Colonic mucosa (tissue), 4 donors: Measurements from ENCODE around the gene ANKRD33B. TPM values are rescaled to one million over a fixed set of nuclear protein-coding genes. Genes with fewer than 3 reads are reported as not detected.

Experiments used
- DNase-seq: peaks from one replicate; pipeline ENCODE4 v3.0.0-alpha.2; 2020
- H3K27ac ChIP-seq: fragments of 200-600 bp; one replicate; pipeline ENCODE4 v1.8.0; 2021
- H3K27me3 ChIP-seq: fragments of 200-600 bp; one replicate; pipeline ENCODE4 v1.8.0; 2021
- H3K36me3 ChIP-seq: fragments of 200-600 bp; one replicate; pipeline ENCODE4 v1.8.0; 2021
- H3K4me1 ChIP-seq: fragments of 200-600 bp; one replicate; pipeline ENCODE4 v1.8.0; 2021; ENCODE audit warnings: mild to moderate bottlenecking
- H3K4me3 ChIP-seq: fragments of 200-600 bp; one replicate; pipeline ENCODE4 v1.8.0; 2021
- H3K9ac ChIP-seq, 2 donors: one replicate each; pipeline ENCODE4 v1.7.0; 2013; ENCODE audit warnings: control low read depth in 2 of 2, low read depth in 2 of 2, low read length in 2 of 2
- H3K9me3 ChIP-seq: fragments of 200-600 bp; one replicate; pipeline ENCODE4 v1.8.0; 2021
- intact Hi-C: fragments of 100-400 bp; cut with DNase I; formaldehyde crosslinking; loops from one replicate; pipeline ENCODE4 v1.14.1; 2022
- total RNA-seq, 2 donors: library from RNA; stranded (reverse); fragmentation: NEBNext Ultra II Directional in 1 of 2; extraction: Animal tissue kit (Norgen Biotek cat#: 25700) in 1 of 2; gene quantifications; one replicate each; pipeline ENCODE4 v1.2.1, GENCODE V29; 2021
- TF ChIP-seq, protein P1 (sequence below): fragments of 200-600 bp; IDR thresholded peaks from one replicate; pipeline ENCODE4 v1.8.0; 2022; ENCODE audit warnings: antibody characterized with exemption, mild to moderate bottlenecking
- donor health status: healthy.
- donor health status: DM: no; HTN: no; CAD: no.
- donor health status: DM: no; HTN: no; CAD: no.

ANKRD33B gene
- total RNA-seq, 2 donors from 2014 or later: 0.47 to 0.66 TPM

DNA sequence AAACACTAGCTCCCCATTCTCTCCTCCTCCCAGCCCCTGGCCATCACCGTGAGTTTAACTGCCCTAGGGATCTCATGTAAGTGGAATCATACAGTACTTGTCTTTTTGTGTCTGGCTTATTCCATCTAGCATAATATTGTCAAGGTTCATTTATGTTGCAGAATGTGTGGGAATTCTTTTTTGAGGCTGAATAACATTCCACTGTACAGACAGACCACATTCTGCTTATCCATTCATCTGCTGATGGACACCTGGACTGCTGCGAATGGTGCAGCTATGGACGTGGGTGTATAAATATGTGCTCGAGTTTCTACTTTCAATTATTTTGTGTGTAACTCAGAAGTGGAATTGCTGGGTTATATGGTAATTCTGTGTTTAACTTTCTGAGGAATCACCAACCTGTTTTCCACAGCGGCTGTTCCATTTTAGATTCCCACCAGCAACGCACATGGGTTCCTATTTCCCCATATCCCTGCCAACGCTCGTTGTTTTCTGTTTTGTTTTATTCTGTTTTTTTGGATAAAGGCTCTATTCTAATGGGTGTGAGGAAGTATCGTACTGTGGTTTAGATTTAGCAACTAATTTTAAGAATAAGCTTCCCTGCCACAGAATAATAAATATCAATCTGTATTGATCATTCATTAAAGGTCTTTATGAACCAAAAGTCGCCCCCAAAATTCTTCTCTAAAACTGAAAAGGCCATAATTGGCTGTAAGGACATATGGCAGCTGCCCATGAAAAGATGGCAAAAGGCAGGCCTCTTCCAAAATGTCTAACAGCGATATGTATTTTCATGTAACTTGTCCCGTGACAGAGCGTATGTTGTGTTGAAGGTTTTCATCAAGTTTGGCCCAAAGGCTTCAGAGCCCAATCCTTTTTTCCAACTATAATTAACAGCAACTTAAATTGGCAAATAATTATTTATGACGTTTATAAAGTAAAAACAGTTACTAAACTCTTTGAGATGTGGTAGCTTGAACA, 126.9 kb downstream of the ANKRD33B start:
- Histone ChIP-seq H3K9me3 (no peaks in the 10 kb centered on the region), H3K36me3 (no peaks in the 10 kb centered on the region), H3K9ac (no peak overlapping the region), H3K4me1 (no peaks in the 10 kb centered on the region), H3K27me3 (no peaks in the 10 kb centered on the region), H3K4me3 (no peak overlapping the region), H3K27ac (no peak overlapping the region)
- TF ChIP-seq, protein P1, sequence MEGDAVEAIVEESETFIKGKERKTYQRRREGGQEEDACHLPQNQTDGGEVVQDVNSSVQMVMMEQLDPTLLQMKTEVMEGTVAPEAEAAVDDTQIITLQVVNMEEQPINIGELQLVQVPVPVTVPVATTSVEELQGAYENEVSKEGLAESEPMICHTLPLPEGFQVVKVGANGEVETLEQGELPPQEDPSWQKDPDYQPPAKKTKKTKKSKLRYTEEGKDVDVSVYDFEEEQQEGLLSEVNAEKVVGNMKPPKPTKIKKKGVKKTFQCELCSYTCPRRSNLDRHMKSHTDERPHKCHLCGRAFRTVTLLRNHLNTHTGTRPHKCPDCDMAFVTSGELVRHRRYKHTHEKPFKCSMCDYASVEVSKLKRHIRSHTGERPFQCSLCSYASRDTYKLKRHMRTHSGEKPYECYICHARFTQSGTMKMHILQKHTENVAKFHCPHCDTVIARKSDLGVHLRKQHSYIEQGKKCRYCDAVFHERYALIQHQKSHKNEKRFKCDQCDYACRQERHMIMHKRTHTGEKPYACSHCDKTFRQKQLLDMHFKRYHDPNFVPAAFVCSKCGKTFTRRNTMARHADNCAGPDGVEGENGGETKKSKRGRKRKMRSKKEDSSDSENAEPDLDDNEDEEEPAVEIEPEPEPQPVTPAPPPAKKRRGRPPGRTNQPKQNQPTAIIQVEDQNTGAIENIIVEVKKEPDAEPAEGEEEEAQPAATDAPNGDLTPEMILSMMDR: no peak
- intact Hi-C loops: loop anchor here (10.0 kb wide), 1 partner anchor 114 kb away; no protein-coding TSS in a partner anchor
- DNase-seq: no peak

DNA sequence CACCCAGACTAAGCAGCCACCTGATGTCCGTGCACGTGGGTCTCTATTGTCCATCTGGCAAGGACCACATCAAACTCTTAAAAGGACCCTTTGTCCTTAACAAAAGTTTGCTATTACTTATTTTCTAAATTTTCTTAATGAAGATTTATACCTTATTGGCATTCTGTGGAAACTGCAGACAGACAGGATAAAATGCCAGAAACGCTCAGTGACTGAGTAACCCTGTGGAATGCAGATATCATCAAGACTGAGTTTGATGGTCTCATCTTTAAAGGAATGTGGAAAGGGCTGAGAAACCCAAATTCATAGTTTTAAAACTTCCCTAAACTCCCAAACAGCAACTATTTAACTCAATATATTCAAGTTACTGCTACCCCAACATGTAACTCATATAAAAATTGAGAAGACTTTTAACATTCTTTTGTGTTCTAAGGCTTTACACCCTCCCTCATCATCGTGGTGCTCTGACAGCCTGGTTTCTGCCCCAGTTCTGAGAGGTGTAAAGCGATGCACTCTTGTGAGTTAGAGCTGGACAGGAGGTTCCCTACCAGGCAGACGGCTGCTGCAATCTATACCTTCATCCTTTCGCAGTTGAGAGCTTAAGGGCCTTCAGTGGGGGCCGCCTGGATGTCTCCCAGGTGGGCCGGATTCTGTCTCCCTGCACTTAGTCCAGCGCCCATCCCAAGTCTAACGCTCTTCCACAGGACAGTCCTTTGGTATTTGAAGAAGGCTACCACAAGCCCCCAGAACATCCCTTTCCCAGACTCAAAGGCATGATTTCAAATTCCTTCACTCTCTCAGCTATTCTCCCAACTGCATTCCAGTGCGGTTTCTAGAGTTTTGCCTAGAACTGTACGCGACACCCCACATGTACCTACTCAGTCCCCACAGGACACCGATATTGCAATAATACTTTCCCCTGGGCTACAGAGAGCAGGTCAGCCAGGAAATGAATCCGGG, 128.2 kb downstream of the ANKRD33B start:
- Histone ChIP-seq H3K4me3 (no peak overlapping the region), H3K36me3 (no peaks in the 10 kb centered on the region), H3K27me3 (no peaks in the 10 kb centered on the region), H3K4me1 (no peaks in the 10 kb centered on the region), H3K9me3 (no peaks in the 10 kb centered on the region), H3K9ac (no peak overlapping the region), H3K27ac (no peak overlapping the region)
- intact Hi-C loops: loop anchor here (10.0 kb wide), 1 partner anchor 113 kb away; no protein-coding TSS in a partner anchor
- no peak for DNase-seq
- TF ChIP-seq, protein P1: no peak

DNA sequence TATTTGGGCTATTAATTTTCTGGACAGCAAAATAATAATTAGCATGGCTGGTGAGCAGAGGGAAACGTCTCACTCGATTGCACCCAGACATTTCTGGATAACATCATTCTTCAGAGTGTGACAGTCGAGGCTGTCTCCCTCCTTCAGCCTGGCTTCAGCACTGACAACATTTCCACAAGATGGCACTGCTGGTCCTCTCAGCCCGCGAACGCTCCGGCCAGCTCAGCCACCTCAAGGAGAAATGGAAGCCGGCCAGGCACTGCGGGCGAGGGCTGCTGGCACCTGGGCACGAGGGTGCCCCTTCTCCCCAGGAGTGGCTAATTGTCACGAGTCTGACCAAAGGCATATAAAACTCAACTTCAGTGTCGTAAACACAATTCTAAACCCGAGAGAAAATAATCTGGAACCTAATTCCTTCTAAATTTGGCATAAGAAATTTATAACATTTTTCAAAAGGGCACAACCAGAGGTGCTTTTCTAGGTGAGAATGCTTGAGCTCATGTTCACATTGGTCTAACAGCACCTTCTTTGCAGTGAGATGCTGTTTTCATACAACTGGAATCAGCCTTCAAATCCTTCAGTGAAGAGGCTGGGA, 131.3 kb downstream of the ANKRD33B start:
- H3K27ac ChIP-seq: no peak overlapping the region
- intact Hi-C loops: loop anchor here (5.0 to 10.0 kb wide), 2 partner anchors 110 to 157 kb away; no protein-coding TSS in a partner anchor
- TF ChIP-seq, protein P1: peak; percentile 76

DNA sequence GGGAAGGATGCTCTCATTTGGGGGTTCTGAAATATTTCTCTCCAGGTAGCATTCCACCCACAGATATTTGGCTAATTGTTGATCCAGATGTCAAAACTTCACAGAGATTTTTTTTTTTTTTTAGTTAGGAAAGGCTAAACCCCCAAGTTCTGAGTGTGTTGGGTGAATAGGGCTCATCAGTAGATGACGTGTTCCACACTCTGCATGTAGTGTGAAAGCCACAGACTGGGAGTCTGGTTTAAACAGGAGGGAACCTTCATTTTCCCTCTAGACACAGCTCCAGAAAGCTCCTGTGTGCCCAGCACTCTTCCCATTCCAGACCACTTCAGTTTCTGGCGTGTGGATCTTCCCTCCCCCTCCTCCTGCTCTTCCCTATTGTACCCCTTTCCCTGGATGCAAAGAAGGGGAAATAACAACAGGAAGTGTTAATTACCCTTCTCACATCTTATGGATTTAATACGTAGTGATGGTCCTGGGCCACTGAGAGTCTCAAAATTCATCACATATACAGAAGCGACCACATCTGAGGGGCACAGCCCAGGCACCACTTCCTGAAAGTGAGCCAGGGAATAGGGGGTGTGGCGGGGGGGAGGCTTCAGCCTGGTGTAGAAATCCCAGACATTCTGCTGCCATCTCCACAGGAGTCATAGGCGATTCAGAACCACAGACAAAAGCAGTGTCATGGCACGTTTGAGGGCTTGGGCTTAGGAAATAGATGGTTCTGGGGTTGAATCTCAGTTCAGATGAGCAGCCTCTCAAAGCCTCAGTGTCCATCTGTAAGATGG, 132.1 kb downstream of the ANKRD33B start:
- Histone ChIP-seq H3K9me3 (no peaks in the 10 kb centered on the region), H3K27me3 (no peaks in the 10 kb centered on the region), H3K4me1 (no peaks in the 10 kb centered on the region), H3K27ac (no peak overlapping the region), H3K9ac (no peak overlapping the region), H3K4me3 (no peak overlapping the region), H3K36me3 (no peaks in the 10 kb centered on the region)
- no peak for DNase-seq
- intact Hi-C loops: loop anchor here (5.0 to 10.0 kb wide), 2 partner anchors 109 to 156 kb away; no protein-coding TSS in a partner anchor
- TF ChIP-seq, protein P1: no peak

More for the DNA sequence above, 131.3 kb downstream of the ANKRD33B start:
- H3K4me1 ChIP-seq: no peaks in the 10 kb centered on the region
- no peaks in the 10 kb centered on the region for H3K27me3 ChIP-seq
- H3K36me3 ChIP-seq: no peaks in the 10 kb centered on the region
- peak; percentile 67 for DNase-seq
- no peak overlapping the region for H3K4me3 ChIP-seq
- no peak overlapping the region for H3K9ac ChIP-seq
- no peaks in the 10 kb centered on the region for H3K9me3 ChIP-seq
